Renal cortical epithelial cell (primary cell): ENCODE results near the gene KRTAP10-9. TPM values are rescaled to one million over a fixed set of nuclear protein-coding genes. Genes with fewer than 3 reads are reported as not detected.
"Not testable (repeated sequence)": the region's sequence is repeated elsewhere in the genome, so short reads cannot be mapped to it uniquely, and the experiment has no call there.

Source experiments
- DNase-seq: peaks from one replicate; pipeline ENCODE4 v3.0.0-alpha.2; 2011; ENCODE audit warnings: low read depth
- total RNA-seq: library from RNA; depleted of rRNA; stranded (reverse); fragments of >200 nt; gene quantifications from 2 replicates; pipeline ENCODE4 v1.2.3, GENCODE V29; 2014

Gene KRTAP10-9, protein sequence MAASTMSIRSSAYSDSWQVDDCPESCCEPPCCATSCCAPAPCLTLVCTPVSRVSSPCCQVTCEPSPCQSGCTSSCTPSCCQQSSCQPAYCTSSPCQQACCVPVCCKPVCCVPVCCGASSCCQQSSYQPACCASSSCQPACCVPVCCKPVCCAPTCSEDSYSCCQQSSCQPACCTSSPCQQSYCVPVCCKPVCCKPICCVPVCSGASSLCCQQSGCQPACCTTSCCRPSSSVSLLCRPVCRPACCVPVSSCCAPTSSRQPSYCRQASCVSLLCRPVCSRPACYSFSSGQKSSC
- total RNA-seq = not detected in 2 replicates

- DNase-seq = no peak
These were observed at the start of gene KRTAP10-9 for GRCh38 chr21:44626673-44627143. TSS of gene KRTAP10-9 (plus strand) at chr21:44627093. CDS start at chr21:44627172, 79 bp downstream.

DNA sequence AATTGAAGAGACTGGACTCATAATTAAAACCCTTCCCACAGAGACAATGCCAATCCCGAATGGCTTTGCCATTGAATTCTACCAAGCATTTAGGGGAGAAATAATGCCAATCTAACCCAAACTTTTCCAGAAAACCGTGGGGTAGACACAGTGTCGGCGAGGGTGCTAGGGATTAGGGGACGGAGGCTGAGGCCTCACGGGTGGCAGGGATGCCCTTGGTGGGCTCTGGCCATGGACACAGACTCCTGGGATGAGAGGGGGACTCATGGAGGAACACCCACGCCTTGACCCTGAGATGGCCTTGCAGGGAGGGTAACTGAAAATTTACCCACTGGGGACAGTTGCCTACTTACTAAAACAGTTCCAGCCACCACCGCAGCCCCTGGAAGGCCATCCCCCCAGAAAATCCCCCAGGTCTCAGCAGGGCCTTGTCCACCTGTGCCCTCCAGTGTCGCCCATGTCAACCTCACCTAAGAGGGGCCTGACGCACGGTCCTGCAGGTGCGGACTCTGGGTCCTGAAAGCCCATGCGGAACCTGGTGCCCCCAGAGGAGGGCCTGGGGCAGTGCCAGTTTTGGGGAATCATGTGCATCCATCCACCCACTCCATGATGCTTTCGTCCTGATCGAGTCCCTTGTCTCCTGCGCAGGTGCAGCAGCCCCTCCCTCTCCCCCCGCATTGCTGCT is 48.4 kb upstream of the KRTAP10-9 start:
- DNase-seq = no peak

DNA sequence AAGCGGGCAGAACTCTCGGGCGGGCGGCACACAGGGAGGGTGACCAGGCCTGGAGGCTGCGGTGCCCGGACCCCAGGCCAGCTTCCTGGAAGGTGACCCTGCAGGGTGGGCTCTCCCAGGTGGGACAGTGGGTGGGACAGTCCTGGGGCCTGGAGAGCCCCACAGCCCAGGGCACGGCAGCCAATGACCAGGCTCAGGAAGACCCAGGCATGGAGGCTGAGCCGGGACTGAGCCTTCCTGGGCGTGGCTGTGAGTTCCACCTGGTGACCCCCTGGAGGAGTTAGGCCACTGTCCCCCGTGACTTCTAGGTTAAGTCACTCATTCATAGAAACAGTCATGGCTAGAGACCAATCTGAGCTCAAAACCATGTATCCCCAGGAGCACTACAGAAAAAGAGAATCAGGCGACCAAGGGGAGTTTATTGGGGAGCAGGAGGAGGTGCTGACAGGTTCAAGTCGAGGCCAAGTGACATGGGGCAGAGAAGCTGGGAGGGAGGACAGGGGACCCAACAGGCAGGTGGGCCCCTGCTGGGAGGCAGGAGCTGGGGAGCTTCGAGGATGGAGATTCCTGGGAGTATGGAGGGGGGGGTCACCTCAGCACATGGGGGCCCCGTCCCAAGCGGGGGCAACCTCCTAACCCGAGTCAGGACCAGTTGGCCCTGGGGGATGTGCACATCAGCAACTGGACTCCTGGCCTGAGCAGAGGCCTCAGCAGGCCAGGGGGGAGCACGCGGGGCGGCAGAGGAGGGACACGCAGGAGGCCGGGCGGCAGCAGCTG is 47.6 kb upstream of the KRTAP10-9 start:
- DNase-seq = no peak

GRCh38 chr21:44579833-44580144 is 47.1 kb upstream of the KRTAP10-9 start:
- DNase-seq = no peak

DNA sequence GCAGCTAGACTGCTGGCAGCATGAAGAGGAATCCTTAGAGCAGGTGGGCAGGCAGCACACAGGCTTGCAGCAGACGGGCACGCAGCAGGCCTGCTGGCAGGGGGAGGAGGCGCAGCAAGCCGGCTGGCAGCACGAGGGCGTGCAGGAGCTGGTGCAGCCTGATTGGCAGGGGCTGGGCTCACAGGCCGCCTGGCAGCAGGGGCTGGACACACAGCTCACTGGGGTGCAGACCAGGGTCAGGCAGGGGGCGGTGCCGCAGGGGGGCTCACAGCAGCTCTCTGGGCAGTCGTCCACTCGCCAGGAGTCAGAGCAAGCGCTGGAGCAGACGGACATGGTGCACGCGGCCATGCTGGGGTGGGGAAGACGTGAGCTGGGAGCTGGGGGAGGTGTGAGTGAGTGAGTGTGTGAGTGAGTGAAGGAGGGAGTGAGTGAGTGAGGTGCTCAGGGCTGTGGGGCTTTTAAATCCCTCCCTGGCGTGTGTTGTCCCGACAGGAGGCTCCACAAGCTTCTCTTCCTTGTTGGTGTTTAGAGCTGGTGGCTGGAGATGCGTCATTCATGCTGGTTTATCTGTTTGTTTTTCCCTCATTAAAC is 46.6 kb upstream of the KRTAP10-9 start, which contains the start of gene KRTAP10-5:
Gene KRTAP10-5, minus strand, starts transcription at position 374 of the 591 bp plus-strand sequence. Its CDS starts 26 bp downstream, at position 348.
- not testable (repeated sequence) for DNase-seq

GRCh38 chr21:44581158-44581557 is 45.7 kb upstream of the KRTAP10-9 start:
- DNase-seq = no peak

DNA sequence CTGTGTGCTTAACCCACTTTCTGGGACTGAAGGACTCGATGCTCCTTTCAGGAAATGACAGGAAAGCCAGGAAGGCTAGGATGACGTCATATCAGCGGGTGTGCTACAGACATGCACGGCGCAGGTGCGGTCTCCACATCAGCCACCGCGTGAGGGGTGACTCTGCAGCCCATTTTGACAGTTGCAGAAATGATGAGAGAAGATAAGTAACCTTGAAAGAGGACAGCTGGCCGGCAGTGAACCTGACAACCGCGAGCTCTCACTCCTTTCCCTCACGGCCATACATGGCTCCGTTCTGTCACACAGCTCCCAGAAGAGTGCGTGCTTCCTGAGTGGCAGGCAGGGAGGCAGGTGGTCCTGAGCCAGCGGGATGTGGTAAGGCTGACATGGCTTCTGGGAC is 44.8 kb upstream of the KRTAP10-9 start:
- no peak for DNase-seq

DNA sequence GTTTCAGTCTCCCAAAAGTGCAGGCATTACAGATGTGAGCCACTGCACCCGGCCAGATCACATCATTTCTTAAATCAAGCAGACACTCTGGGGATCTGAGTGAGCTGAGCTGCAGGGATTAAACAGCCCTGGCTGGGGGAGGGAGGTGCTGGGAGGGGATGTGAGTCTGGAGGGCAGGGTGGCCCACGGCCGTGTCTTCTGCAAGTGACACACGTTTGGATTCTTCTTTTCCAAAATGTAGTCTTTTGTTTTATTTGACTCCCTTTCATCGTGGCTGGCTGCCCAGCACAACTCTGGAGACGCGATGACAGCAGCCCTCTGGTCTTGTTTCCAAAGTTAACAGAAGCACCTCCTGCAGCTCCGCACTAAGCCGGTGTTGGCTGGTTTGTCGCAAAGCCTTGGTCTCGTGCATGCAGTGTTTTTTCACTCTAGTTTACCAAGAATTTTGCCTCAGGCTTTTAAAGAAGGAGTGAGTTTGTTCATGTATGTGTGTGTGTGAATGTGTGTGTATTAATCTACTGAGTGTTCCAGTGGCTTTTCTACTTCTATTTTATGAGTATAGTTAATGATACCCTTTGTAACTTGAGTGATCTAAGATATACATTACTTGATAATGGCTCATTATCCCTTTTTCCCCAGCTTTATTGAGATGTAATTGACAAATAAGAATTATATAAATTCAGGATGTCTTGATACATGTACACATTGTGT is 43.6 kb upstream of the KRTAP10-9 start:
- DNase-seq = no peak

- DNase-seq = no peak
These were observed 43.1 kb upstream of the KRTAP10-9 start for GRCh38 chr21:44583800-44584147.

- no peak for DNase-seq
These were observed 41.0 kb upstream of the KRTAP10-9 start for GRCh38 chr21:44585892-44586291.

GRCh38 chr21:44589094-44589493 is 37.8 kb upstream of the KRTAP10-9 start:
- DNase-seq = no peak

GRCh38 chr21:44589586-44590305 is 37.1 kb upstream of the KRTAP10-9 start:
- DNase-seq = no peak

- DNase-seq = no peak
These were observed 36.6 kb upstream of the KRTAP10-9 start for GRCh38 chr21:44590311-44590721.

DNA sequence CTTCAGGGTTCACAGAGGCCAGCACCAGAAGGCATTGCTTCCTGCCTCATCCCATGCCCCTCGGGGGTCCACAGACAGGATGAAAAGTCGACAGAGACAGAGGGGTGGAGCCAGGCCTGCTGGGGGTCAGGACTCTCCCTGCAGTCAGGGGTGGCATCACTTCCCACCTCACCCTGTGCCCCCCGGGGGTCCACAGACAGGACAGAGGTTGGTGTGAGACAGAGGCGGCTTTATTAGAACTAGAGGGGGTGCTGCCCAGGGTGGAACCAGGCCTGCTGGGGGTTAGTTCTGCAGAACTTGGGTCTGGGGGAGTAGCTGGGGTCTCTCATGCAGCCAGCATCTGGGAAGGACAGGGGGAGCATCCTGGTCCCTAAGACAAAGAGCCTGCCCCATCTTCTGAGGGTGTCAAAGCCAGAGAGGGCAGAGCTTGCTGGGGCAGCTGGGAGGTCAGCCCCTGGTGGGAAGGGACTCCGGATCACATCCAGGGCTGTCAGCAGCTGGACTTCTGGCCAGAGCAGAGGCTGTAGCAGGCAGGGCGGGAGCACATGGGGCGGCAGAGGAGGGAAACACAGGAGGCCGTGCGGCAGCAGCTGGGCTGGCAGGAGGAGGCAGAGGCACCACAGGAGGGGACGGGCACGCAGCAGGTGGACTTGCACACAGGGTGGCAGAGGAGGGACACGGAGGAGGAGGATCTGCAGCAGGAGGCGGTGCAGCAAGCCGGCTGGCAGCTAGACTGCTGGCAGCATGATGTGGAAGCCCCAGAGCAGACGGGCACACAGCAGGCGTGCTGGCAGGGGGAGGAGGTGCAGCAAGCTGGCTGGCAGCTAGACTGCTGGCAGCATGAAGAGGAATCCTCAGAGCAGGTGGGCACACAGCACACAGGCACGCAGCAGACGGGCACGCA is 35.7 kb upstream of the KRTAP10-9 start:
- not testable (repeated sequence) for DNase-seq

GRCh38 chr21:44591801-44592130 is 35.1 kb upstream of the KRTAP10-9 start:
- DNase-seq = not testable (repeated sequence)

DNA sequence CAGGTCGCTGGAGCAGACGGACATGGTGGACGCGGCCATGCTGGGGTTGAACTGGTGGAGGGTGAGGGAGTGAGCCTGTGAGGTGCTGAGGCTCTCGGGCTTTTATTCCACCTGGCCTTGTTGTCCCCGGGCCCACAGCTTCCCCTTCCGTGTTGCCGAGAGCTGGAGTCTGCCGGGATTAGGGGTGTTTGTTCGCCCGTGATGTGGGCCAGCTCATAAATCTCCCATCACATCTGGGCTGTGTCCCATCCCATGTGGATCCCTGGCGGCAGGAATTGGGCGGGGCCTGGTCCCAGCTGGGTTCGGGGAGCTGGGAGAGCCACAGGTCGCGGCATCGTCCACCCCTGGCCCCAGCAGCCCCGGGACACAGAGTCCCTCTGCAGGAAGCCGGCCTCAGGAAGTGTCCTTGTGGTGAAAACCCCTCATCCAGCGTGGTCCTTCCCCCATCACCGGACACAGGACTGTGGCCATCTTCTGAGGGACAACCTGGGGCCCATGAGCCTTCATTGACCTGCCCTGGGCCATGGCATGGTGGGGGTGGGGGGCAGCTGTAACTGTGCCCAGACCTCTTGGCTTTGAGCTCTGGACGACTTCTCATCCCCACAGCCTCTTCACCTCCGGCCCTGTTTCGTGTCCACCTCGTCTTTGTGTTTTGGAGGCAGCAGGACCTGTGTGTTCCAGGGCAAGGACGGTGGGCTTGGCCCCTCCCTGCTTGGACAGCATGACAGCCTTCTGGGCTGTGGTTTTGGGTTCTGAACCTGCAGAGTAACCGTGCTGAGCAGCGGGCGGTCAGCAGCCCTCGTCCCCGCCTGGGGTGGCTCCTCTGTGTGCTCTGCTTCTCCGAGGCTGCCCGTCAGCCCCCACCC is 34.2 kb upstream of the KRTAP10-9 start, which contains the start of gene KRTAP10-6:
Gene KRTAP10-6, minus strand, starts transcription at position 60 of the 866 bp plus-strand sequence. Its CDS starts 21 bp downstream, at position 39.
- no peak for DNase-seq

DNA sequence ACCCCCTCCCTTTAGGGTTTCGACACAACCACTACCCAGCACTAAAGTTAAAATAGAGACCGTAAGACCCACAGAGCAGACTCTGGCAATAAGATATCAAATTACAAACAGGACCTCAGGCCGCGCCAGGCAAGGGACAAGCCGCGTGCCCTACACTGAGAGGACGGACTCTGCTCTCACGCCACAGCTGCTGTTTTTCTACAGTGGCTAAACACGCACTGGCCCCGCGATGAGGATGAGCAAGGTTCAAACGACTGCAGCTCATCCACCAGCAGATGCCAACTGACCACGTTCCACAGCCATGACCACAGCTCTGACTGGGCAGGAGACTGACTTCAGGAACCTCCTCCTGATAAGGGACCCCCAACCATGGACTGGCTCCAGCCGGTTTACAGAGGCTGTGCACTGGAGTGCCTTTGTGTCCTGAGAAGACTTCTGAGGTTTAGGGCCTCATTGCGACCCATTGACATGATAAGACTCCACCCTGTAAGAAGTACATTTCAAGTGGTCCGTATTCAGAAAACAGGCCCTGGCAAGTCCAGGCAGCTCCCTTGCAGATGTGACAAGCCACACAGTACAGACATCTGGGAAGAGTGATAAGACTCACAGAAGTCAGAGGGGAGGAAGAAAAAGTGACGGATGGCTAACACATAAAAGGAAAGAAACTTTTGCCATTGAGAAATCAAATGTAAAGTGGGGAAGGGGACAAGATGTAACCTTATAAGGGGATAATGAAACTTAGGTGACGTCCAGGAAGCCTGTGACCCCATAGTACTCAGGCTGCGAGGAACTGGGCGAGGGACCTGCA is 33.1 kb upstream of the KRTAP10-9 start:
- DNase-seq = no peak

DNA sequence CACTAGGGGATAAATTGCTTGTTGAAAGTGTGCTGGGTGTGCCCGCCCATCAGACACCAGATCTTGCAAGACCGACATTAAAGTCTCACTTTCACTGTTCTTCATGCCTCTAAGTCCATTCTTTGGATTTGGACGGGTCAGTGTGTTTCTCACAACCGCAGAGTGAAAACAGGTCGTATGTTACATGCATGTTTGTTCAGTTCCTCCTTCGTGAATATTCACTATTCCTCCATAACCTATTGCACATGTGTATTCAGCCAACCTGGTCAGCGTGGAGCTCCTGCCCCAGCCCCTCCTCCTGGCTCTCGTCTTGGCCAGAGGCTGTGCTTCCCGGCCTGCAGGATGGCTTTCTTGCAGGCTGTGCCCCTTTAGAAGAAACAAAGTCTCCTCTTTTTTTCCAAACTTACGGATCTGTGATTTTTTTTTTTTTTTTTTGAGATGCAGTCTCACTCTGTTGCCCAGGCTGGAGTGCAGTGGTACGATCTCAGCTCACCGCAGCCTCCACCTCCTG is 32.4 kb upstream of the KRTAP10-9 start:
- DNase-seq = no peak
